ENCODE measurements around the gene ETHE1.

ETHE1 gene

GRCh38 chr19:43526884-43527859 lies at the start of gene ETHE1:
Gene ETHE1, minus strand, starts transcription at chr19:43527201. Its CDS starts 24 bp downstream, at chr19:43527177.
- DNase-seq, result peak; percentile 70

GRCh38 chr19:43575955-43576878 lies 49.2 kb upstream of the ETHE1 start:
- no peak for DNase-seq

- peak; percentile 98 for DNase-seq
Observed at GRCh38 chr19:43575156-43575950, 48.4 kb upstream of the ETHE1 start, which contains the start of the genes PINLYP and XRCC1. Gene PINLYP, plus strand, starts transcription at chr19:43575801. Its CDS starts 1,391 bp downstream, at chr19:43577192. Gene XRCC1, minus strand, starts transcription at chr19:43575527. Its CDS starts 69 bp downstream, at chr19:43575458.

GRCh38 chr19:43574424-43575155 lies 47.6 kb upstream of the ETHE1 start:
- no peak for DNase-seq

GRCh38 chr19:43572171-43572588 lies 45.2 kb upstream of the ETHE1 start:
- DNase-seq, result no peak

GRCh38 chr19:43570174-43570791 lies 43.3 kb upstream of the ETHE1 start:
- no peak for DNase-seq

GRCh38 chr19:43569657-43570056 lies 42.7 kb upstream of the ETHE1 start:
- DNase-seq, result no peak

GRCh38 chr19:43564800-43565199 lies 37.8 kb upstream of the ETHE1 start:
- DNase-seq, result no peak

- no peak for DNase-seq
Observed at GRCh38 chr19:43563816-43564457, 36.9 kb upstream of the ETHE1 start.

GRCh38 chr19:43562698-43563241 lies 35.8 kb upstream of the ETHE1 start:
- DNase-seq, result peak; percentile 92

GRCh38 chr19:43562226-43562697 lies 35.3 kb upstream of the ETHE1 start:
- DNase-seq, result no peak

- DNase-seq, result no peak
Observed at GRCh38 chr19:43561139-43561970, 34.4 kb upstream of the ETHE1 start.

GRCh38 chr19:43560687-43561086 lies 33.7 kb upstream of the ETHE1 start:
- DNase-seq, result no peak

- DNase-seq, result peak; percentile 90
Observed at GRCh38 chr19:43555185-43555770, 28.3 kb upstream of the ETHE1 start.

GRCh38 chr19:43554317-43554895 lies 27.4 kb upstream of the ETHE1 start:
- DNase-seq, result no peak

- DNase-seq, result no peak
Observed at GRCh38 chr19:43553656-43554055, 26.7 kb upstream of the ETHE1 start.

- no peak for DNase-seq
Observed at GRCh38 chr19:43552616-43553015, 25.6 kb upstream of the ETHE1 start.

GRCh38 chr19:43552198-43552450 lies 25.1 kb upstream of the ETHE1 start:
- no peak for DNase-seq

Measured in CD4-positive, alpha-beta T cell treated with Interleukin-10 for 1 hour (primary cell).